Body of pancreas (tissue), 4 donors: ENCODE measurements around the gene SELE. TPM values are rescaled to one million over a fixed set of nuclear protein-coding genes. Genes with fewer than 3 reads are reported as not detected.

Source experiments
- ATAC-seq: fragments of 150-250 bp; one replicate; pipeline ENCODE4 v1.9.1; 2016
- DNase-seq, 4 donors: peaks; one replicate each; pipeline ENCODE4 v3.0.0-alpha.2; 2019
- H3K27ac ChIP-seq, 4 donors: fragments of 200-600 bp; sonication (generic); 1 replicate in 3 of 4; 2 replicates in 1 of 4; pipeline versions ENCODE4 v1.5.1 to v1.6.1; 2016 to 2019; ENCODE audit warnings: mild to moderate bottlenecking in 1 of 4, mixed read lengths in 1 of 4, moderate library complexity in 1 of 4
- H3K27me3 ChIP-seq, 2 donors: fragments of 200-600 bp; sonication (generic); one replicate each; pipeline ENCODE4 v1.6.0; 2016; ENCODE audit warnings: mild to moderate bottlenecking in 1 of 2
- H3K36me3 ChIP-seq, 2 donors: fragments of 200-600 bp; sonication (generic); replicated peaks in 1 of 2; 2 replicates each; pipeline ENCODE4 v1.5.1; 2016; ENCODE audit warnings: low read depth in 2 of 2; ENCODE audit not compliant: insufficient read depth in 1 of 2
- H3K4me1 ChIP-seq: fragments of 200-600 bp; sonication (generic); one replicate; pipeline ENCODE4 v1.6.0; 2016
- H3K4me3 ChIP-seq, 2 donors: fragments of 200-600 bp; sonication (generic); 1 replicate in 1 of 2; 2 replicates in 1 of 2; pipeline ENCODE4 v1.5.1; 2016 to 2019
- H3K9me3 ChIP-seq, 3 donors: fragments of 200-600 bp; sonication (generic); 1 replicate in 2 of 3; 2 replicates in 1 of 3; pipeline ENCODE4 v1.5.1; 2016
- CTCF ChIP-seq, 7 experiments: fragments of 450-650 bp in 4 of 7; fragments of 200-600 bp in 3 of 7; sonication (generic) in 3 of 7; IDR thresholded peaks; one replicate each; pipeline ENCODE4 v1.5.1; 2016 to 2019; ENCODE audit warnings: antibody characterized with exemption in 7 of 7
- POLR2A ChIP-seq, 3 donors: fragments of 450-650 bp; IDR thresholded peaks; one replicate each; pipeline ENCODE4 v1.6.1; 2016; ENCODE audit warnings: antibody characterized with exemption in 3 of 3, mild to moderate bottlenecking in 2 of 3
- WGBS, 2 donors: methylation state at CpG; one replicate each; pipeline ENCODE4 v1.1.5; 2017; 5-methylcytosine and 5-hydroxymethylcytosine counted together
- intact Hi-C: fragments of 100-400 bp; cut with DNase I; formaldehyde crosslinking; loops from one replicate; pipeline ENCODE4 v1.15.1; 2023
- total RNA-seq, 2 donors: library from RNA; depleted of rRNA; stranded (reverse); fragments of >200 nt; gene quantifications; one replicate each; pipeline ENCODE4 v1.1.0, GENCODE V29; 2016

Gene SELE
- total RNA-seq, 2 donors from 2014 or later: 1.3 TPM; not detected in 1

- no peak overlapping the region for H3K27ac ChIP-seq
- no peaks in the 10 kb centered on the region for H3K4me1 ChIP-seq
- ATAC-seq (no peak), DNase-seq (no peak)
- WGBS, 2 donors: 55 to 58% methylated on average over 2 of the region's 2 CpGs
- TF ChIP-seq POLR2A (IDR thresholded peaks at IDR 0.05) (no peak), CTCF (IDR thresholded peaks at IDR 0.05) (no peak)
- intact Hi-C loops: no loop called here
- no peaks in the 10 kb centered on the region for H3K9me3 ChIP-seq
- no peaks in the 10 kb centered on the region for H3K36me3 ChIP-seq
- no peak overlapping the region for H3K4me3 ChIP-seq
- H3K27me3 ChIP-seq: no peaks in the 10 kb centered on the region
Observed at GRCh38 chr1:169704797-169705196, 29.1 kb downstream of the SELE start.

GRCh38 chr1:169701261-169702005, 32.4 kb downstream of the SELE start:
- no peaks in the 10 kb centered on the region for H3K4me1 ChIP-seq
- no peak for TF ChIP-seq POLR2A (IDR thresholded peaks at IDR 0.05)
- no peak for TF ChIP-seq CTCF (IDR thresholded peaks at IDR 0.05)
- no peak overlapping the region for H3K27ac ChIP-seq
- 63 to 77% methylated on average over 2 of the region's 2 CpGs for WGBS, 2 donors
- H3K4me3 ChIP-seq: no peak overlapping the region
- H3K27me3 ChIP-seq: no peaks in the 10 kb centered on the region
- DNase-seq: no peak
- no peak for ATAC-seq
- intact Hi-C loops: no loop called here
- H3K36me3 ChIP-seq: no peaks in the 10 kb centered on the region
- no peaks in the 10 kb centered on the region for H3K9me3 ChIP-seq

DNA sequence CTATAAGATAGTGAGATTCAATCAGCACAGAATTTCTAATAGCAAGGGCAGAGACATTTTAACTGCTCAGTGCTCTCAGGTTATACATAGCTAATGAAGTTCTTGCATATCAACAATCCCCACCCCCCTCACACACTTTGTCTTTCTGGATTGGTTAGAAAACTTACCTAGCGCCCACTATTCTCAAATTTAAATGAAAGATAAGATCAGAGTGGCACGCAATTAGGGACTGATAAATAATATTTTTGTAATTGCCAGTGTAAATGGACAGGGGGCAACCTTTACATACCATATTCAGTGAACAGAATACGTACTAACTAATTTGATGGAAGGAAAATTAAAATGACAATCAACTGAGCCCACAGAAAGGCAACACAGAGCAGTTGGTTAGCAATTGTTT, 34.2 kb downstream of the SELE start:
- TF ChIP-seq POLR2A (IDR thresholded peaks at IDR 0.05) (no peak), CTCF (IDR thresholded peaks at IDR 0.05) (no peak)
- Histone ChIP-seq H3K36me3 (no peaks in the 10 kb centered on the region), H3K4me1 (no peaks in the 10 kb centered on the region), H3K27me3 (no peaks in the 10 kb centered on the region), H3K27ac (no peak overlapping the region), H3K4me3 (no peak overlapping the region), H3K9me3 (no peaks in the 10 kb centered on the region)
- intact Hi-C loops: no loop called here
- no peak for DNase-seq
- WGBS, 2 donors: 40 to 59% methylated on average over 3 of the region's 3 CpGs
- no peak for ATAC-seq

GRCh38 chr1:169698976-169699375, 34.9 kb downstream of the SELE start:
- no peaks in the 10 kb centered on the region for H3K9me3 ChIP-seq
- no peaks in the 10 kb centered on the region for H3K27me3 ChIP-seq
- no peaks in the 10 kb centered on the region for H3K4me1 ChIP-seq
- no peak for TF ChIP-seq POLR2A (IDR thresholded peaks at IDR 0.05)
- TF ChIP-seq CTCF (IDR thresholded peaks at IDR 0.05): no peak
- no peak overlapping the region for H3K4me3 ChIP-seq
- DNase-seq (no peak), ATAC-seq (no peak)
- 58 to 60% methylated on average over 3 of the region's 3 CpGs for WGBS, 2 donors
- H3K36me3 ChIP-seq: no peaks in the 10 kb centered on the region
- intact Hi-C loops: no loop called here
- no peak overlapping the region for H3K27ac ChIP-seq

DNA sequence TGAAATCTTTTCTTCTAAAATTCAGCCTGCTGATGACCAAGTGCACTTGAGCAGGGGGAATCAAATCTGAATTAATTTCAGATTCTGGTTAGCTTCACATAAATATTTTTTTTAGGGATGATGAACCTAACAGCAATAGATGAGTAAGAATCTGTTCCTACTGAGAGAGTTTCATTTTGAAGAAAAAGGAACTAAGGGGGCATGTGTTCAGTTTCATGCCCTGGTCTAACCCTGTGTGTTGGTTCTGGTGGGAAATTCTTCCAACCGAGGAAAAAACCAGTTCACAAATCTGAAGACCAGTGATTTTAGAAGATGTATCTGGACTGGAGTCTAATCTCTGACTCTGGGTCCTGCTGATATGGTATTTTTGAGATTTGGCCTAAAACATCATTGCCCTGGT, 36.1 kb downstream of the SELE start:
- no peak overlapping the region for H3K27ac ChIP-seq
- no peaks in the 10 kb centered on the region for H3K36me3 ChIP-seq
- no peak for ATAC-seq
- TF ChIP-seq POLR2A (IDR thresholded peaks at IDR 0.05) (no peak), CTCF (IDR thresholded peaks at IDR 0.05) (no peak)
- H3K9me3 ChIP-seq: no peaks in the 10 kb centered on the region
- intact Hi-C loops: no loop called here
- H3K4me1 ChIP-seq: no peaks in the 10 kb centered on the region
- DNase-seq: no peak
- H3K4me3 ChIP-seq: no peak overlapping the region
- WGBS, 2 donors: 36 to 50% methylated on average over 1 of the region's 1 CpG
- H3K27me3 ChIP-seq: no peaks in the 10 kb centered on the region
